Measurements from ENCODE around the gene CAMSAP1. TPM values are rescaled to one million over a fixed set of nuclear protein-coding genes. Genes with fewer than 3 reads are reported as not detected.
"Not testable (repeated sequence)": the region's sequence is repeated elsewhere in the genome, so short reads cannot be mapped to it uniquely, and the experiment has no call there.

Gene CAMSAP1
- total RNA-seq, 1 experiment from 2014 or later, result 30.7 TPM

GRCh38 chr9:135898634-135899407 lies 8.5 kb downstream of the CAMSAP1 start:
- DNase-seq (ENCODE audit: low spot score), result no peak

- DNase-seq (ENCODE audit: low spot score), result no peak
Observed at GRCh38 chr9:135896626-135897025, 10.7 kb downstream of the CAMSAP1 start.

- no peak for DNase-seq (ENCODE audit: low spot score)
Observed at GRCh38 chr9:135896205-135896604, 11.1 kb downstream of the CAMSAP1 start.

- no peak for DNase-seq (ENCODE audit: low spot score)
Observed at GRCh38 chr9:135895202-135895848, 12.0 kb downstream of the CAMSAP1 start.

- DNase-seq (ENCODE audit: low spot score), result no peak
Observed at GRCh38 chr9:135893104-135893503, 14.2 kb downstream of the CAMSAP1 start.

GRCh38 chr9:135892327-135892726 lies 15.0 kb downstream of the CAMSAP1 start:
- not testable (repeated sequence) for DNase-seq (ENCODE audit: low spot score)

GRCh38 chr9:135891027-135891631 lies 16.2 kb downstream of the CAMSAP1 start:
- DNase-seq (ENCODE audit: low spot score), result no peak

GRCh38 chr9:135890190-135891026 lies 16.9 kb downstream of the CAMSAP1 start:
- no peak for DNase-seq (ENCODE audit: low spot score)

GRCh38 chr9:135889564-135890189 lies 17.7 kb downstream of the CAMSAP1 start:
- DNase-seq (ENCODE audit: low spot score), result no peak

GRCh38 chr9:135888766-135889394 lies 18.5 kb downstream of the CAMSAP1 start:
- no peak for DNase-seq (ENCODE audit: low spot score)

GRCh38 chr9:135888126-135888765 lies 19.1 kb downstream of the CAMSAP1 start:
- no peak for DNase-seq (ENCODE audit: low spot score)

GRCh38 chr9:135887585-135888050 lies 19.7 kb downstream of the CAMSAP1 start:
- no peak for DNase-seq (ENCODE audit: low spot score)

- DNase-seq (ENCODE audit: low spot score), result peak; percentile 66
Observed at GRCh38 chr9:135887021-135887507, 20.3 kb downstream of the CAMSAP1 start.

GRCh38 chr9:135886147-135886981 lies 21.0 kb downstream of the CAMSAP1 start:
- no peak for DNase-seq (ENCODE audit: low spot score)

GRCh38 chr9:135885100-135885853 lies 22.1 kb downstream of the CAMSAP1 start:
- peak; percentile 32 for DNase-seq (ENCODE audit: low spot score)

GRCh38 chr9:135884328-135885035 lies 22.9 kb downstream of the CAMSAP1 start:
- DNase-seq (ENCODE audit: low spot score), result peak; percentile 36

- no peak for DNase-seq (ENCODE audit: low spot score)
Observed at GRCh38 chr9:135883410-135884089, 23.8 kb downstream of the CAMSAP1 start.

Measured in A172 (cell line).